Keratinocyte (primary cell): ENCODE data around the gene DSE.
"Not testable (repeated sequence)": the region's sequence is repeated elsewhere in the genome, so short reads cannot be mapped to it uniquely, and the experiment has no call there.

Experiments used
- EZH2 ChIP-seq: IDR thresholded peaks from one replicate; pipeline ENCODE4 v1.6.1; 2012; ENCODE audit warnings: inconsistent platforms, mild to moderate bottlenecking, low read length, moderate library complexity
- TF ChIP-seq, protein P1 (sequence below), 3 experiments: IDR thresholded peaks in 1 of 3; conservative IDR thresholded peaks in 1 of 3; optimal IDR thresholded peaks in 1 of 3; 2 replicates in 2 of 3; 3 replicates in 1 of 3; pipeline versions ENCODE3 to v1.5.1; 2011; ENCODE audit warnings: low read length in 3 of 3, mild to moderate bottlenecking in 3 of 3, moderate library complexity in 2 of 3, control low read depth in 1 of 3, inconsistent platforms in 1 of 3; ENCODE audit not compliant: insufficient read depth in 2 of 3; ENCODE audit errors: extremely low read depth in 1 of 3

- not testable (repeated sequence) for TF ChIP-seq EZH2
- TF ChIP-seq, protein P1, sequence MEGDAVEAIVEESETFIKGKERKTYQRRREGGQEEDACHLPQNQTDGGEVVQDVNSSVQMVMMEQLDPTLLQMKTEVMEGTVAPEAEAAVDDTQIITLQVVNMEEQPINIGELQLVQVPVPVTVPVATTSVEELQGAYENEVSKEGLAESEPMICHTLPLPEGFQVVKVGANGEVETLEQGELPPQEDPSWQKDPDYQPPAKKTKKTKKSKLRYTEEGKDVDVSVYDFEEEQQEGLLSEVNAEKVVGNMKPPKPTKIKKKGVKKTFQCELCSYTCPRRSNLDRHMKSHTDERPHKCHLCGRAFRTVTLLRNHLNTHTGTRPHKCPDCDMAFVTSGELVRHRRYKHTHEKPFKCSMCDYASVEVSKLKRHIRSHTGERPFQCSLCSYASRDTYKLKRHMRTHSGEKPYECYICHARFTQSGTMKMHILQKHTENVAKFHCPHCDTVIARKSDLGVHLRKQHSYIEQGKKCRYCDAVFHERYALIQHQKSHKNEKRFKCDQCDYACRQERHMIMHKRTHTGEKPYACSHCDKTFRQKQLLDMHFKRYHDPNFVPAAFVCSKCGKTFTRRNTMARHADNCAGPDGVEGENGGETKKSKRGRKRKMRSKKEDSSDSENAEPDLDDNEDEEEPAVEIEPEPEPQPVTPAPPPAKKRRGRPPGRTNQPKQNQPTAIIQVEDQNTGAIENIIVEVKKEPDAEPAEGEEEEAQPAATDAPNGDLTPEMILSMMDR (optimal IDR thresholded peaks at IDR 0.05 in 1 of 3, IDR thresholded peaks at IDR 0.05 in 1 of 3, conservative IDR thresholded peaks at IDR 0.05 in 1 of 3; ENCODE audit: extremely low read depth in 1 of 3, insufficient read depth in 2 of 3, low read length in 3 of 3), result not testable (repeated sequence)
These were observed 48.8 kb upstream of the DSE start for GRCh38 chr6:116321933-116322332.
